SK-N-SH (cell line): Measurements from ENCODE around the gene RGS10. TPM values are rescaled to one million over a fixed set of nuclear protein-coding genes. Genes with fewer than 3 reads are reported as not detected.

Experiments used
- CTCF ChIA-PET: fragments of 300-600, 350-600 bp; formaldehyde crosslinking; extraction: SDS; loops from one replicate; lab custom pipeline; 2021; lab: Yijun Ruan, JAX
- POLR2A ChIA-PET: fragments of 350-600 bp; sonication (Branson Sonifier 250); formaldehyde crosslinking; extraction: SDS; loops from one replicate; lab custom pipeline; 2020; ENCODE audit warnings: antibody characterized with exemption, inconsistent platforms; lab: Yijun Ruan, JAX
- DNase-seq: peaks from one replicate; pipeline ENCODE4 v3.0.0; 2012
- H2AFZ ChIP-seq: fragments of 200-600 bp; sonication (generic); 2 replicates; pipeline ENCODE4 v1.8.1; 2016; ENCODE audit warnings: antibody characterized with exemption, mild to moderate bottlenecking, low read depth
- H3F3A ChIP-seq: fragments of 200-600 bp; sonication (generic); replicated peaks from 2 replicates; pipeline ENCODE3; 2016; ENCODE audit warnings: antibody characterized with exemption, mild to moderate bottlenecking; ENCODE audit not compliant: insufficient read depth
- H3K27ac ChIP-seq, 2 experiments: fragments of 200-500 bp in 1 of 2; fragments of 200-600 bp in 1 of 2; sonication (Bioruptor generic) in 1 of 2; sonication (generic), shearing (Covaris generic) in 1 of 2; 2 replicates each; pipeline versions ENCODE4 v1.5.1 to v1.6.1; 2014 to 2016; ENCODE audit warnings: low read depth in 2 of 2, inconsistent platforms in 1 of 2, low read length in 1 of 2, mild to moderate bottlenecking in 1 of 2, mixed read lengths in 1 of 2
- H3K27me3 ChIP-seq: fragments of 200-600 bp; sonication (generic), shearing (Covaris generic); 2 replicates; pipeline ENCODE4 v1.6.1; 2016; ENCODE audit warnings: mixed run types; ENCODE audit not compliant: insufficient read depth
- H3K36me3 ChIP-seq, 2 experiments: fragments of 200-500 bp in 1 of 2; fragments of 200-600 bp in 1 of 2; sonication (Bioruptor generic) in 1 of 2; sonication (generic) in 1 of 2; replicated peaks in 1 of 2; 2 replicates each; pipeline versions ENCODE3 to v1.5.1; 2014 to 2016; ENCODE audit warnings: low read length in 1 of 2, mild to moderate bottlenecking in 1 of 2; ENCODE audit not compliant: insufficient read depth in 2 of 2, control insufficient read depth in 1 of 2
- H3K4me1 ChIP-seq, 2 experiments: fragments of 200-500 bp in 1 of 2; fragments of 200-600 bp in 1 of 2; sonication (Bioruptor generic) in 1 of 2; sonication (generic), shearing (Covaris generic) in 1 of 2; 2 replicates each; pipeline versions ENCODE4 v1.5.1 to v1.6.1; 2014 to 2016; ENCODE audit warnings: low read depth in 1 of 2, low read length in 1 of 2, mixed run types in 1 of 2; ENCODE audit not compliant: insufficient read depth in 2 of 2, control insufficient read depth in 1 of 2
- H3K4me2 ChIP-seq: fragments of 200-600 bp; sonication (generic), shearing (Covaris generic); 2 replicates; pipeline ENCODE4 v1.6.1; 2017; ENCODE audit warnings: mixed run types
- H3K4me3 ChIP-seq, 2 experiments: fragments of 200-500 bp in 1 of 2; fragments of 200-600 bp in 1 of 2; sonication (Bioruptor generic) in 1 of 2; sonication (generic), shearing (Covaris generic) in 1 of 2; 2 replicates each; pipeline versions ENCODE4 v1.5.1 to v1.8.1; 2014 to 2016; ENCODE audit warnings: low read depth in 2 of 2, inconsistent platforms in 1 of 2, low read length in 1 of 2, mild to moderate bottlenecking in 1 of 2, mixed read lengths in 1 of 2, moderate library complexity in 1 of 2
- H3K79me2 ChIP-seq: fragments of 200-600 bp; sonication (generic); 2 replicates; pipeline ENCODE4 v1.8.1; 2017; ENCODE audit warnings: mild to moderate bottlenecking; ENCODE audit not compliant: insufficient read depth
- H3K9ac ChIP-seq: fragments of 200-600 bp; sonication (generic); 2 replicates; pipeline ENCODE4 v1.6.1; 2017; ENCODE audit warnings: mixed run types
- H3K9me2 ChIP-seq: fragments of 200-600 bp; sonication (generic); 2 replicates; pipeline ENCODE4 v1.6.1; 2017; ENCODE audit warnings: mixed run types
- H3K9me3 ChIP-seq: fragments of 200-600 bp; sonication (generic); 2 replicates; pipeline ENCODE4 v1.6.1; 2017; ENCODE audit warnings: mixed run types, mild to moderate bottlenecking, moderate library complexity
- H4K20me1 ChIP-seq: fragments of 200-600 bp; sonication (generic); 2 replicates; pipeline ENCODE4 v1.6.1; 2017; ENCODE audit warnings: mild to moderate bottlenecking, mixed run types; ENCODE audit not compliant: insufficient read depth
- EP300 ChIP-seq, 2 experiments: IDR thresholded peaks; 2 replicates each; pipeline versions ENCODE4 v1.4.0 to v1.6.1; 2012; ENCODE audit warnings: borderline replicate concordance in 1 of 2, low read depth in 1 of 2, low read length in 1 of 2
- EZH2phosphoT487 ChIP-seq: fragments of 200-600 bp; sonication (generic); IDR thresholded peaks from 2 replicates; pipeline ENCODE4 v1.6.1; 2017; ENCODE audit warnings: low read depth, mixed run types, mild to moderate bottlenecking, antibody characterized with exemption, moderate library complexity, borderline replicate concordance
- FOXJ3 ChIP-seq: sonication (generic); formaldehyde crosslinking; IDR thresholded peaks from 2 replicates; pipeline ENCODE4 v1.5.1; 2020; ENCODE audit warnings: mild to moderate bottlenecking, missing genetic modification reagents
- FOXM1 ChIP-seq: IDR thresholded peaks from 2 replicates; pipeline ENCODE4 v1.4.0; 2012; ENCODE audit warnings: low read depth, mild to moderate bottlenecking
- JUND ChIP-seq: IDR thresholded peaks from 2 replicates; pipeline ENCODE4 v1.4.0; 2012
- MEF2A ChIP-seq: IDR thresholded peaks from 2 replicates; pipeline ENCODE4 v1.4.0; 2012; ENCODE audit warnings: low read depth, borderline replicate concordance
- MXI1 ChIP-seq: IDR thresholded peaks from 2 replicates; pipeline ENCODE4 v1.6.1; 2012; ENCODE audit warnings: mild to moderate bottlenecking, low read depth, low read length, improper control_type of control experiment
- NRF1 ChIP-seq: IDR thresholded peaks from 2 replicates; pipeline ENCODE4 v1.6.1; 2012; ENCODE audit warnings: low read depth, mild to moderate bottlenecking, low read length
- POLR2AphosphoS5 ChIP-seq: IDR thresholded peaks from 2 replicates; pipeline ENCODE4 v1.6.1; 2012; ENCODE audit warnings: low read depth, low read length
- RAD21 ChIP-seq: IDR thresholded peaks from 2 replicates; pipeline ENCODE4 v1.6.1; 2012; ENCODE audit warnings: mild to moderate bottlenecking, low read length
- RCOR1 ChIP-seq: fragments of 150-350 bp; IDR thresholded peaks from 2 replicates; pipeline ENCODE4 v1.6.1; 2017; ENCODE audit warnings: antibody characterized with exemption, low read length
- RFX5 ChIP-seq: IDR thresholded peaks from 2 replicates; pipeline ENCODE4 v1.6.1; 2012; ENCODE audit warnings: mild to moderate bottlenecking, improper control_type of control experiment, low read length
- RXRA ChIP-seq: IDR thresholded peaks from 2 replicates; pipeline ENCODE4 v1.4.0; 2012; ENCODE audit warnings: low read depth, mild to moderate bottlenecking, borderline replicate concordance
- SIN3A ChIP-seq: IDR thresholded peaks from 2 replicates; pipeline ENCODE4 v1.6.1; 2012; ENCODE audit warnings: low read depth, mild to moderate bottlenecking, low read length, moderate library complexity, borderline replicate concordance
- SMC3 ChIP-seq: IDR thresholded peaks from 2 replicates; pipeline ENCODE4 v1.6.1; 2012; ENCODE audit warnings: low read depth, low read length, improper control_type of control experiment
- TCF12 ChIP-seq: IDR thresholded peaks from 2 replicates; pipeline ENCODE4 v1.4.0; 2012
- TEAD4 ChIP-seq: IDR thresholded peaks from 2 replicates; pipeline ENCODE4 v1.4.0; 2012; ENCODE audit warnings: mild to moderate bottlenecking, borderline replicate concordance; ENCODE audit not compliant: insufficient read depth
- WGBS: methylation state at CpG from one replicate; pipeline ENCODE4 v1.1.6; 2017; ENCODE audit warnings: low lambda C conversion rate; 5-methylcytosine and 5-hydroxymethylcytosine counted together
- polyA plus RNA-seq, 3 experiments: library from polyadenylated mRNA; depleted of rRNA; stranded (reverse); fragments of >200 nt; gene quantifications; 2 replicates each; pipeline ENCODE4 v1.2.3, GENCODE V29; 2012
- TF ChIP-seq, protein P1 (sequence below): fragments of 150-350 bp; IDR thresholded peaks from 2 replicates; pipeline ENCODE4 v1.6.1; 2016; ENCODE audit warnings: mild to moderate bottlenecking, low read depth, low read length
- TF ChIP-seq, protein P2 (sequence below): fragments of 150-350 bp; IDR thresholded peaks from 2 replicates; pipeline ENCODE4 v1.6.1; 2017; ENCODE audit warnings: antibody characterized with exemption, low read length, low read depth, borderline replicate concordance
- TF ChIP-seq, protein P3 (sequence below): IDR thresholded peaks from 2 replicates; pipeline ENCODE4 v1.6.1; 2012; ENCODE audit warnings: mild to moderate bottlenecking, low read depth, low read length, moderate library complexity
- TF ChIP-seq, protein P4 (sequence below): IDR thresholded peaks from 2 replicates; pipeline ENCODE4 v1.4.0; 2012; ENCODE audit warnings: low read depth
- TF ChIP-seq, protein P5 (sequence below): IDR thresholded peaks from 2 replicates; pipeline ENCODE4; 2012

The RGS10 gene
- polyA plus RNA-seq, 1 of the 3 experiments (the other 2 are of a cell fraction): 44.6 TPM

DNA sequence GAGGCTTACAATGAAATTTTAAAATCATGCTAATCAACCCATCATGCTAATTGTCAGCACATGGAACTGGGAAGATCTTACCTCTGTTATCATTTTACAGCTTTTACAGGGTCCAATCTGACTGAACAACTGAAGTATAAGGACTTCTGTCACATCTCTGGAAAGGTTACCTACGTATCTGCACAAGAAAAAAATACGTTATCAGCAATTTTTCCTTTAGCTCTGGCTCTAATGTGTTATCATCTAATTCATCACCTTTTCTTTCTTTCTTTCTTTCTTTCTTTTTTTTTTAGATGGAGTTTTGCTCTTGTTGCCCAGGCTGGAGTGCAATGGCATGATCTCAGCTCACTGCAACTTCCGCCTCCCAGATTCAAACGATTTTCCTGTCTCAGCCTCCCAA, 45.6 kb upstream of the RGS10 start:
- no peak overlapping the region for H3K27ac ChIP-seq
- no peaks in the 10 kb centered on the region for H3K9me2 ChIP-seq
- CTCF ChIA-PET: interaction anchor here (1.1 kb wide), 1 partner anchor 45 kb away, joined by 3 read pairs; no protein-coding TSS in a partner anchor
- no peak overlapping the region for H3K9ac ChIP-seq
- H3K4me3 ChIP-seq: no peak overlapping the region
- peaks cover 15% of the 10 kb centered on the region for H3F3A ChIP-seq
- POLR2A ChIA-PET: no interaction called here
- H4K20me1 ChIP-seq: peaks cover 92% of the 10 kb centered on the region
- H3K79me2 ChIP-seq: peaks cover 100% of the 10 kb centered on the region
- H2AFZ ChIP-seq: no peak overlapping the region
- TF ChIP-seq EZH2phosphoT487 (no peak), SIN3A (no peak), RFX5 (no peak), FOXJ3 (CRISPR knock-in tag) (no peak), FOXM1 (no peak), JUND (no peak), POLR2AphosphoS5 (no peak), NRF1 (no peak), MXI1 (no peak), TCF12 (no peak), SMC3 (no peak), EP300 (IDR thresholded peaks at IDR 0.05; ENCODE audit: borderline replicate concordance in 1 of 2, low read depth in 1 of 2, low read length in 1 of 2) (no peak), RXRA (no peak), RAD21 (no peak)
- TF ChIP-seq, protein P1, sequence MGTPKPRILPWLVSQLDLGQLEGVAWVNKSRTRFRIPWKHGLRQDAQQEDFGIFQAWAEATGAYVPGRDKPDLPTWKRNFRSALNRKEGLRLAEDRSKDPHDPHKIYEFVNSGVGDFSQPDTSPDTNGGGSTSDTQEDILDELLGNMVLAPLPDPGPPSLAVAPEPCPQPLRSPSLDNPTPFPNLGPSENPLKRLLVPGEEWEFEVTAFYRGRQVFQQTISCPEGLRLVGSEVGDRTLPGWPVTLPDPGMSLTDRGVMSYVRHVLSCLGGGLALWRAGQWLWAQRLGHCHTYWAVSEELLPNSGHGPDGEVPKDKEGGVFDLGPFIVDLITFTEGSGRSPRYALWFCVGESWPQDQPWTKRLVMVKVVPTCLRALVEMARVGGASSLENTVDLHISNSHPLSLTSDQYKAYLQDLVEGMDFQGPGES: no peak
- TF ChIP-seq, all 33 proteins: peak for 0
- DNase-seq: no peak
- no peaks in the 10 kb centered on the region for H3K27me3 ChIP-seq
- 94% methylated on average over 4 of the region's 4 CpGs for WGBS
- H3K9me3 ChIP-seq: no peaks in the 10 kb centered on the region
- no peak overlapping the region for H3K4me2 ChIP-seq
- H3K4me1 ChIP-seq: peaks cover 2 to 12% of the 10 kb centered on the region in 2 experiments; a peak in 2 of 4 replicates
- peaks cover 36 to 67% of the 10 kb centered on the region in 2 experiments for H3K36me3 ChIP-seq

DNA sequence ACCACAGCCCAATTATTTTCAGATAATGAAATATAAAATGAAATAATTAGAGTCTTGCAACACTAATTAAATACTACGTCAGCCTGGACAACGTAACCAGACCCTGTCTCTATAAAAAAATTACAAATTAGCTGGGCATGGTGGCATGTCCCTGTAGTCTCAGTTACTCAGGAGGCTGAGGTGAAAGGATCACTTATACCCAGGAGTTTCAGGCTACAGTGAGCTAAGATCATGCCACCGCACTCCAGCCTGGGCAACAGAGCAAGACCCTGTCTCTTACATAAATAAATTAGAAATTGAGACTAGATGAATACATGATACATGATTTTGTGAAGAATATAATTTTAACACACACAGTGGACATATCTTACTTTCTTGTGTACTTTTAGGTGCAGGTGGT, 35.8 kb upstream of the RGS10 start:
- peaks cover 33% of the 10 kb centered on the region for H3F3A ChIP-seq
- no peaks in the 10 kb centered on the region for H3K9me3 ChIP-seq
- no peak overlapping the region for H3K4me2 ChIP-seq
- H3K27ac ChIP-seq: no peak overlapping the region
- H3K27me3 ChIP-seq: no peaks in the 10 kb centered on the region
- no peak overlapping the region for H2AFZ ChIP-seq
- H4K20me1 ChIP-seq: peaks cover 25% of the 10 kb centered on the region
- no peak for DNase-seq
- TF ChIP-seq, protein P2, sequence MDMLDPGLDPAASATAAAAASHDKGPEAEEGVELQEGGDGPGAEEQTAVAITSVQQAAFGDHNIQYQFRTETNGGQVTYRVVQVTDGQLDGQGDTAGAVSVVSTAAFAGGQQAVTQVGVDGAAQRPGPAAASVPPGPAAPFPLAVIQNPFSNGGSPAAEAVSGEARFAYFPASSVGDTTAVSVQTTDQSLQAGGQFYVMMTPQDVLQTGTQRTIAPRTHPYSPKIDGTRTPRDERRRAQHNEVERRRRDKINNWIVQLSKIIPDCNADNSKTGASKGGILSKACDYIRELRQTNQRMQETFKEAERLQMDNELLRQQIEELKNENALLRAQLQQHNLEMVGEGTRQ: no peak
- TF ChIP-seq EP300 (IDR thresholded peaks at IDR 0.05; ENCODE audit: borderline replicate concordance in 1 of 2, low read depth in 1 of 2, low read length in 1 of 2) (no peak), SIN3A (no peak), TEAD4 (no peak), RCOR1 (no peak), RXRA (no peak), POLR2AphosphoS5 (no peak), MXI1 (no peak), MEF2A (no peak), JUND (no peak)
- TF ChIP-seq, protein P3, sequence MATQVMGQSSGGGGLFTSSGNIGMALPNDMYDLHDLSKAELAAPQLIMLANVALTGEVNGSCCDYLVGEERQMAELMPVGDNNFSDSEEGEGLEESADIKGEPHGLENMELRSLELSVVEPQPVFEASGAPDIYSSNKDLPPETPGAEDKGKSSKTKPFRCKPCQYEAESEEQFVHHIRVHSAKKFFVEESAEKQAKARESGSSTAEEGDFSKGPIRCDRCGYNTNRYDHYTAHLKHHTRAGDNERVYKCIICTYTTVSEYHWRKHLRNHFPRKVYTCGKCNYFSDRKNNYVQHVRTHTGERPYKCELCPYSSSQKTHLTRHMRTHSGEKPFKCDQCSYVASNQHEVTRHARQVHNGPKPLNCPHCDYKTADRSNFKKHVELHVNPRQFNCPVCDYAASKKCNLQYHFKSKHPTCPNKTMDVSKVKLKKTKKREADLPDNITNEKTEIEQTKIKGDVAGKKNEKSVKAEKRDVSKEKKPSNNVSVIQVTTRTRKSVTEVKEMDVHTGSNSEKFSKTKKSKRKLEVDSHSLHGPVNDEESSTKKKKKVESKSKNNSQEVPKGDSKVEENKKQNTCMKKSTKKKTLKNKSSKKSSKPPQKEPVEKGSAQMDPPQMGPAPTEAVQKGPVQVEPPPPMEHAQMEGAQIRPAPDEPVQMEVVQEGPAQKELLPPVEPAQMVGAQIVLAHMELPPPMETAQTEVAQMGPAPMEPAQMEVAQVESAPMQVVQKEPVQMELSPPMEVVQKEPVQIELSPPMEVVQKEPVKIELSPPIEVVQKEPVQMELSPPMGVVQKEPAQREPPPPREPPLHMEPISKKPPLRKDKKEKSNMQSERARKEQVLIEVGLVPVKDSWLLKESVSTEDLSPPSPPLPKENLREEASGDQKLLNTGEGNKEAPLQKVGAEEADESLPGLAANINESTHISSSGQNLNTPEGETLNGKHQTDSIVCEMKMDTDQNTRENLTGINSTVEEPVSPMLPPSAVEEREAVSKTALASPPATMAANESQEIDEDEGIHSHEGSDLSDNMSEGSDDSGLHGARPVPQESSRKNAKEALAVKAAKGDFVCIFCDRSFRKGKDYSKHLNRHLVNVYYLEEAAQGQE: no peak
- TF ChIP-seq, protein P4, sequence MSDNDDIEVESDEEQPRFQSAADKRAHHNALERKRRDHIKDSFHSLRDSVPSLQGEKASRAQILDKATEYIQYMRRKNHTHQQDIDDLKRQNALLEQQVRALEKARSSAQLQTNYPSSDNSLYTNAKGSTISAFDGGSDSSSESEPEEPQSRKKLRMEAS: no peak
- TF ChIP-seq, protein P5, sequence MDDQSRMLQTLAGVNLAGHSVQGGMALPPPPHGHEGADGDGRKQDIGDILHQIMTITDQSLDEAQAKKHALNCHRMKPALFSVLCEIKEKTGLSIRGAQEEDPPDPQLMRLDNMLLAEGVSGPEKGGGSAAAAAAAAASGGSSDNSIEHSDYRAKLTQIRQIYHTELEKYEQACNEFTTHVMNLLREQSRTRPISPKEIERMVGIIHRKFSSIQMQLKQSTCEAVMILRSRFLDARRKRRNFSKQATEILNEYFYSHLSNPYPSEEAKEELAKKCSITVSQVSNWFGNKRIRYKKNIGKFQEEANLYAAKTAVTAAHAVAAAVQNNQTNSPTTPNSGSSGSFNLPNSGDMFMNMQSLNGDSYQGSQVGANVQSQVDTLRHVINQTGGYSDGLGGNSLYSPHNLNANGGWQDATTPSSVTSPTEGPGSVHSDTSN: no peak
- POLR2A ChIA-PET: no interaction called here
- no peaks in the 10 kb centered on the region for H3K9me2 ChIP-seq
- H3K4me1 ChIP-seq: peaks cover 3 to 8% of the 10 kb centered on the region in 2 experiments; a peak in 2 of 4 replicates
- H3K9ac ChIP-seq: no peak overlapping the region
- CTCF ChIA-PET: no interaction called here
- peaks cover 95 to 96% of the 10 kb centered on the region in 2 experiments for H3K36me3 ChIP-seq
- H3K4me3 ChIP-seq: no peak overlapping the region
- peaks cover 47% of the 10 kb centered on the region for H3K79me2 ChIP-seq
- 100% methylated on average over 3 of the region's 3 CpGs for WGBS
